CD4-positive, alpha-beta T cell treated with Interleukin-6 for 4 hours (primary cell): ENCODE results near the gene LDB2.

Experiments
- DNase-seq: peaks from one replicate; pipeline ENCODE4 v3.0.0-alpha.2; 2020; ENCODE audit warnings: mixed read lengths

The LDB2 gene

GRCh38 chr4:16464651-16465050 is 433.8 kb downstream of the LDB2 start:
- no peak for DNase-seq

- DNase-seq, result no peak
These were observed 435.8 kb downstream of the LDB2 start for GRCh38 chr4:16462656-16463055.

- no peak for DNase-seq
These were observed 437.1 kb downstream of the LDB2 start for GRCh38 chr4:16461362-16461761.

GRCh38 chr4:16457944-16458343 is 440.5 kb downstream of the LDB2 start:
- DNase-seq, result no peak
